Prostate gland (tissue), 2 donors: Measurements from ENCODE around the gene MTRF1L.

Experiments used
- CTCF ChIP-seq, 4 experiments: fragments of 200-600 bp in 2 of 4; fragments of 450-650 bp in 2 of 4; sonication (generic) in 2 of 4; IDR thresholded peaks; 1 replicate in 3 of 4; 2 replicates in 1 of 4; pipeline ENCODE4 v1.5.1; 2016 to 2019; ENCODE audit warnings: antibody characterized with exemption in 4 of 4, mild to moderate bottlenecking in 2 of 4, moderate library complexity in 2 of 4
- POLR2A ChIP-seq: fragments of 450-650 bp; IDR thresholded peaks from one replicate; pipeline ENCODE4 v1.6.1; 2016; ENCODE audit warnings: antibody characterized with exemption, mild to moderate bottlenecking

- TF ChIP-seq CTCF (IDR thresholded peaks at IDR 0.05): no peak
- TF ChIP-seq POLR2A: no peak
These were observed 46.1 kb upstream of the MTRF1L start for GRCh38 chr6:153048631-153049030.
